ENCODE measurements around the gene CRTAC1. TPM values are rescaled to one million over a fixed set of nuclear protein-coding genes. Genes with fewer than 3 reads are reported as not detected.

The CRTAC1 gene
- total RNA-seq, 1 donor from 2014 or later, result 23.9 TPM

- DNase-seq (ENCODE audit: low read depth), result no peak
Observed at GRCh38 chr10:98029149-98030092, 1.0 kb downstream of the CRTAC1 start.

DNA sequence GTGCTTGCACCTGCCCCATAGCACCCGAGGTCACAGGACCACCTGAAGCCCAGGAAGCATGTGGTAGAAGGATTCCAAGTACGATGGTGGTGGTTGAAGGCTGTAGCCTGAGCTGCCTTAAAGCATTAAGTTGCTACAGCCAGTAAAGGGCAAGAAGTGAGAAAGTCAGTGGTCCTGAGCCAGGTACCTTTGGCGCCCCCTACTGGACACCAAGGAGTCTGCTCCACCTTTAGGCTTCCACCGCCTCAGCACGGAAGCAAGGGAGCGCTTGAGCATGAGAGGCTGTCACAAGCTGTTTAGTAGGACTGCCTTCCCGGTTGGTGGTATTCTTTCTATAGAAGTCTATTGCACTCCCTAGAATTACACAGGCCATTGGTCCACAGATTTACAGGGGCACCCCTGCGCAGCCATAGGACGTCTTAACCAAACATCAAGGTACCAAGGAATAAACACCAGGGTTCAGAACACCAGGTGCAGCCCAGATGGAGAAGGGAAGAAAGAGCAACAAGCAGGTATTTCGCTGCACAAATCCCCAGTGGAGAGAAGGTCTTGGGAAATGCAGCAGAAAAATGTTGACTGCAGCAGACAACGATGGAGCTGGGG, 2.2 kb downstream of the CRTAC1 start:
- peak; percentile 29 for DNase-seq (ENCODE audit: low read depth)

DNA sequence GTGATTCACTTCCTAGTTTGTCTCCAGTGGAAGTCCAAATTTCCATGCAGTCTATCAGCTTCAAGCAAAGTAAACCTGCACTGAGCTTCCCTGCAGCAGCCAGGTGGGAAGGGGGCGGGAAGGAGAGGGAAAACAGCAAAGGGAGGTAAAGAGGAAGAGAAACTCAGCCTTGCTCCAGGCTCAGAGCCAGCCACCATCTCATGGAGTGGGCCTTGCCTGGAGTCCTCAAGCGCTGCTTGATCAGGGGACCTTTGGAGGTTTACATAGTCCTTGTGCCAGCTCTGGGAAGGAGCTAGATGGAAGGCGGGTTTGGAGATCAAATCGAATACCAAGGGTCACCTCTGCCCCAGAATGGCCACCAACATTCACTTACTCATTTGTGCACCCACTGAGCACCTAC, 7.4 kb downstream of the CRTAC1 start:
- DNase-seq (ENCODE audit: low read depth), result no peak

GRCh38 chr10:98020784-98021183, 9.6 kb downstream of the CRTAC1 start:
- DNase-seq (ENCODE audit: low read depth), result no peak

DNA sequence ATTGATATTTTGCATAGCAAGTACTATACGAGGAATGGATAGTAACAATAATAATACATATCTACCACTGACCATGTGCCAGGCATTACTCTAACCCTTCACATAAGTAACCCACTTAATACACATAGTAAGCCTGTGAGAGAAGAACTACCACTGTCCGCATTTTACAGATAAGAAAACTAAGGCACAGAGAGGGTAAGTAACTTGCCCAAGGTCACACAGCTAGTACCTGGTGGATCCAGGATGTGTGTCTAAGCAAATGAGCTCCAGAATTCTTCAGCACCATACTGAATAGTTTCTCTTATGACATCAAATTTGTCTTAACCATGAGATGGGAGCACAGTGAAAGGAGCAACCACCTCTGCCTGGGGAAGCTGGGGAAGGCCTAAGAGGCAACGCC, 10.2 kb downstream of the CRTAC1 start:
- DNase-seq (ENCODE audit: low read depth), result no peak

DNA sequence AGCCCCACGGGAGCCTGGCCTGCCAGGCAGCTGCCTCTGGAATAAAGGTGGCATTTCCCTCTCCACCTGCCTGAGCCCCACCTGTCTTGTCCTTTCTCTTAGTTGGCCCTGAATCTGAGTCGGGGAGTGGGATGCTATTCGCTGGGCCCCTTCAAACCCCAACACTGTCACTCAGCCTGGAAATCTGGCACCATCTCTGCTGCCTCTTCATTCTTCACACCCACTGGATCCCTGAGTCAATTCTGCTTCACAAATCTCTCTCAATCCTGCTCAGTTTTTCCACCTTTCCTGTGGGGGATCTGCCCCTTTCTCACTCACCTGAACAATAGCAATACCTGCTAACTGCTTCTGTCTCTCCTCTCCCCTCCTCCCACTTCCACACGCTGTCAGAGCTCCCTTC, 10.6 kb downstream of the CRTAC1 start:
- no peak for DNase-seq (ENCODE audit: low read depth)

GRCh38 chr10:98016772-98017475, 13.5 kb downstream of the CRTAC1 start:
- no peak for DNase-seq (ENCODE audit: low read depth)

GRCh38 chr10:98013776-98014175, 16.6 kb downstream of the CRTAC1 start:
- no peak for DNase-seq (ENCODE audit: low read depth)

GRCh38 chr10:98013122-98013521, 17.3 kb downstream of the CRTAC1 start:
- no peak for DNase-seq (ENCODE audit: low read depth)

- DNase-seq (ENCODE audit: low read depth), result no peak
Observed at GRCh38 chr10:98012644-98013043, 17.8 kb downstream of the CRTAC1 start.

DNA sequence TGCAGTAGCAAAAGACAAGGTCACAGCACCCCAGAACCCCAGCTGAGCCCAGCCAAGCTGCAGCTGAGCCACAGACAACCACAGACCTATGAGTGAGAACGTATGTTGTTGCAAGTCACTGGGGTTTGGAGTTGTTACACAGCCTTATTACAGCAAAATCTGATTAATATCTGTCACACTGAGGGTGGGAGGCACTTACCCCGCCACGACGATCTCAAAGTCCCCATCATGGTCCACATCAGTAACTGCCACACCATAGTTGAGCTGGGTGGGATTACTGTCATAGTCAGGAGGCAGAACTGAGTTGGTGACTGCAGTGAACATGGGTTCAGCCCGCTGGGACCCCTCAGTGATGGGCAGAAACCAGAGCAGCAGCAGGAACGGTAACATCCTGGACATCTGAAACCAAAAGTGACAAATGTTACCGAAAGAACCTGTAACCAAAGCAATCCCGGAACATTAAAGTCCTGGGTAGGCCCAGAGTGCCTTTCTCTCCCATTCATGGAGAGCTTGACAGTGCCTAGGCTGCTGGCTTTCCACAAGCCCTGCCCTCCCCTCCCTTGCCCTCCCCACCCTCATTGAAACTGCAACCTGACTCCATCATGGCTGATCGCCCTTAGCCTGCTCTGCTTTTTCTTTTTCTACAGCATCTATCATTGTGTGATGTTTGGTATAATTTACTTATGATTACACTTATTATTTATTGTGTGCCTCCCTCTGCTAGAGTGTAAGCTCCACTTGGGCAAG, 19.3 kb downstream of the CRTAC1 start:
- DNase-seq (ENCODE audit: low read depth), result no peak

DNA sequence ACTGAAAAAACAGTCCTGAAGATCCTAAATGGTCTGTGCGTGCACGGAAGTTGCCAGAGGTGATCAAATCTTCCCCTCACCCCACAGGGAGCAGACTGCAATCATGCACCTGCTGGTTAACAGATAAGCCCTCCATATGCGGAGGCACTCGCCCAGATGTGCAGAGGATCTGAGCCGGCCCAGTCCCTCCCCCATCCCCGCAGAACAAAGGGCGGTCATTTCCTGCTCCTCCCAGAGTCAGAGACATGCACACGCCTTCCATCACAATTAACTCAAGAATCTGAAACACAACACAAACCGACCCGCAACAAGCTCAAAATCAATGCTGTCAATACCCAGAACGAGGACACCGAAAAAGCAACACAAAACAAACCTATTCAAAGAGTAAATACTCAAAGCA, 24.2 kb downstream of the CRTAC1 start:
- no peak for DNase-seq (ENCODE audit: low read depth)

GRCh38 chr10:98001736-98002135, 28.7 kb downstream of the CRTAC1 start:
- DNase-seq (ENCODE audit: low read depth), result no peak

- DNase-seq (ENCODE audit: low read depth), result no peak
Observed at GRCh38 chr10:98000346-98000745, 30.1 kb downstream of the CRTAC1 start.

DNA sequence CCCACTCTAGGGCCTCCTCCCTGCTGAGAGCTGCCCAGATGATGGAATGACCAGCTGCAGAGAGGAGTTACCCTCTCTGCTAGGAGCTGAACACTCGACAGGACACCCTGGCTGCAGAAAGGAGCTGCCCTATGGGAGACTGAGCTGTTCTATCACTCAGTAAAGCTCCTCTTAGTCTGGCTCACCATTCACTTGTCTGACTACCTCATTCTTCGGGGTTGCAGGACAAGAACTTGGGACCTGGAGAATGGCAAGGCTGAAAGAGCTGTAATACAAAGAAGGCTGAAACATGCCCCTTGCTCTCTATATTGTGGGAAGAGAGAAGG, 30.5 kb downstream of the CRTAC1 start:
- no peak for DNase-seq (ENCODE audit: low read depth)

DNA sequence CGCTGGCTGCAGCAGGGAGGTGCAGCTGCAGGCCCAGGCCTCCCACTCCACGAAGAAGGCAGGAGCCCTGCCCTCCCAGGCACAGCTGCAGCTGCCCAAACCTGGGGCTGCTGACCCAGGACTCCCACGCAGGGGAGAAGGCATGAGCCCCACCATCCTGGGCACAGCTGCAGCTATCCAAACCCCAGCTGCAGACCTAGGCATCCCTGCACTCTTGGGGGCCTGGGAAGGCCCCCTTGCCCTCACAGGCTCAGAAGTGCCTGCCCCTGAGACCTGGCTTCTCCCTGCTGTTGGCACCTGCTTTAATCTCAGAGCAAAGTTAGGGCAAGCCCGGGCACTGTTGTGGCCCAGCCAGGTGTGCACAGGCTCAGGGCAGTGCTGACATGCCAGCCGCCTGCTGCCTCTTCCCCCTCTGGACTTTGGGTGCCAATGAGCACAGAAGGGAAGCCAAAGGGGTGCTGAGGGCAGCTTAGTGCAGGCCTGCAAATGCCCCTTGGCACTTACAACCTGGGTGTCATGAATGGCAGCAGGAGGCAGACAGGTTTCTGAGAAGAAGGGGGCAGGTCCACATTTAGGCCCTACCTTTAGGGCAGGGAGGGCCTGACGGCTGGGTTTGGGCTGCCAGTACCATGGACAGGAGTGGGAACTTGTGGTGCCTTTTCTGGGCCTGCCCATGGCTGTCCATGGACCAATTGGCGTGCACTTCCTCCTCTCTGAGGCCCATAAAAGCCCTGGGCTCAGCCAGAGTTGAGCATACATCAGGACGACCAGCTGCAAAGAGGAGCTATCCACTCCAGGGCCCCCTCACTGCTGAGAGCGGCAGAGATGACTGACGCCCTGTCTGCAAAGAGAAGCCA, 31.1 kb downstream of the CRTAC1 start:
- no peak for DNase-seq (ENCODE audit: low read depth)

DNA sequence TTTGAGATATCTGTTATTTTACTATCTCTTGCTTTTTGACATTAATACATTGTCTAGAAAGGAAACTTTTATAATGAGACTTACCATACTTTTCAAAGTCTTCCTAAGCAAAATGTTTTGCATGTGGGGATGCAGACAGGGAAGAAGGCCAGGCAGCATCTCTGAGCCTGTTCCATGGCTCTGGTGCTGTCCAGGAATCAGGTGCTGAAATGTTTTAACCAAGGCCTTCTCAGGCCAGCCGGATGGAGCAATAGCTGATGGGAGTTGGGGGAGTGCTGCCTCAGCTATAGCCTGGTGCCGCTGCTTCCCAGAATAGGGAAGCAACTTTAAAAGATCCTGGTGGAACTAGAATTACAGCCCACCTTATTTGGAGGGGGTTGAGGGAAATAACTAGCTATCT, 38.5 kb downstream of the CRTAC1 start:
- peak; percentile 23 for DNase-seq (ENCODE audit: low read depth)

DNA sequence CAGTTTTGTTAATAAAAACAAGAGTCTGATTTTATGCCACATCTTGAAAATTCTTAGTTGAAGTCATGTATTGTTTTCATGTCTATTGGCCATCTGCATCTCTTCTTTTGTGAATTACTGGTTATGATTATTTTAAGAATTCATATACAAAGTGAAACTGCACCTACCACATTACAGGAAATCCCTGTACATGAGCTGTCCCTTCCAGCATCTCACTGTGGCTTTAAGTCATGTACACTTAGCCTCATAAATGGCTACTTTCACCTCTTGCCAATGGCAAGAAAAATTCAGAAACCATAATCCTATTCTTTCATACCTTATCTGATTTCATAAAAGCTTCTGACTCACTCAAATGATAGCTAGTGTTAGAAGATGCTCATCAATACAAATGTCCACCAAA, 48.6 kb downstream of the CRTAC1 start:
- DNase-seq (ENCODE audit: low read depth), result no peak

GRCh38 chr10:97977673-97978072, 52.7 kb downstream of the CRTAC1 start:
- DNase-seq (ENCODE audit: low read depth), result no peak

DNA sequence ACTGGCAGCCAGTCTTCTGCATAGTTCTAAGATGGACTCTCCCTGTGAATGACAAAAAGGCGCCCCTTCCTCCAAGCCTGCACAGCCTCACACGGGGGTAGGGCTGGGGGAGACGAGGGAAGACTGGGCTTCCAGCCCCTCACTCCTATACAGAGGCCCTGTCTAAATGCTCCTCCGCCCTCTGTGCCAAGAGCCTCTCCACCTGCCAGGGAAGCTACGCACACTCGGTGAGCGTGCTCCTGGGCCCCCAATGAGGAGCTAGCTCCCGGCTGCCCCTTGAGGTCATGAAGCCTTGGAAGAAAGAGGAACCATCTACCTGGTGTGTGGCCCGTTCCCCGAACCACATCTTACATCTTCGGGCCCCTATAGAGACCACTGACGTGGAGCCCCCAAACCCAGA, 54.8 kb downstream of the CRTAC1 start:
- no peak for DNase-seq (ENCODE audit: low read depth)
